Activated naive CD4-positive, alpha-beta T cell (primary cell): ENCODE measurements around the gene PCK2.

Source experiments
- DNase-seq, 4 experiments: peaks; one replicate each; lab custom pipeline; 2025; lab: John Stamatoyannopoulos, UW

The PCK2 gene

GRCh38 chr14:24060984-24061913 lies 32.9 kb upstream of the PCK2 start:
- no peak for DNase-seq

GRCh38 chr14:24062216-24062980 lies 31.7 kb upstream of the PCK2 start:
- DNase-seq = no peak

GRCh38 chr14:24063263-24063836 lies 30.8 kb upstream of the PCK2 start:
- DNase-seq = no peak

- DNase-seq = no peak
Observed at GRCh38 chr14:24064091-24064795, 29.9 kb upstream of the PCK2 start.

- DNase-seq = no peak
Observed at GRCh38 chr14:24064856-24065255, 29.3 kb upstream of the PCK2 start.

GRCh38 chr14:24065408-24065807 lies 28.7 kb upstream of the PCK2 start:
- DNase-seq = no peak

GRCh38 chr14:24066496-24067132 lies 27.5 kb upstream of the PCK2 start:
- no peak for DNase-seq

- DNase-seq = no peak
Observed at GRCh38 chr14:24067133-24068082, 26.7 kb upstream of the PCK2 start.

GRCh38 chr14:24068711-24069410 lies 25.2 kb upstream of the PCK2 start:
- DNase-seq = no peak

- DNase-seq = no peak
Observed at GRCh38 chr14:24069411-24069735, 24.7 kb upstream of the PCK2 start.

GRCh38 chr14:24070285-24071143 lies 23.6 kb upstream of the PCK2 start:
- DNase-seq = no peak

GRCh38 chr14:24071144-24071697 lies 22.9 kb upstream of the PCK2 start, which contains the start of gene CPNE6:
Gene CPNE6 (plus strand): TSS chr14:24071562. CDS start chr14:24072937, 1,375 bp downstream.
- DNase-seq = no peak

GRCh38 chr14:24071836-24072430 lies 22.2 kb upstream of the PCK2 start:
- no peak for DNase-seq

GRCh38 chr14:24072436-24072835 lies 21.7 kb upstream of the PCK2 start:
- DNase-seq = no peak

- no peak for DNase-seq
Observed at GRCh38 chr14:24072881-24073877, 20.9 kb upstream of the PCK2 start.

- no peak for DNase-seq
Observed at GRCh38 chr14:24074625-24075484, 19.3 kb upstream of the PCK2 start.
